Measurements from ENCODE around the gene MITF. TPM values are rescaled to one million over a fixed set of nuclear protein-coding genes. Genes with fewer than 3 reads are reported as not detected.

The MITF gene
- total RNA-seq, 1 donor from 2014 or later: 1.3 TPM

GRCh38 chr3:70006089-70006488 lies 266.8 kb downstream of the MITF start:
- no peak for DNase-seq (ENCODE audit: low read depth, low spot score)

- no peak for DNase-seq (ENCODE audit: low read depth, low spot score)
Measured at GRCh38 chr3:70010346-70010745, 271.1 kb downstream of the MITF start.

GRCh38 chr3:70011582-70011981 lies 272.3 kb downstream of the MITF start:
- no peak for DNase-seq (ENCODE audit: low read depth, low spot score)
